ENCODE results near the gene ECSIT.
"Not testable (repeated sequence)": the region's sequence is repeated elsewhere in the genome, so short reads cannot be mapped to it uniquely, and the experiment has no call there.

The ECSIT gene, protein sequence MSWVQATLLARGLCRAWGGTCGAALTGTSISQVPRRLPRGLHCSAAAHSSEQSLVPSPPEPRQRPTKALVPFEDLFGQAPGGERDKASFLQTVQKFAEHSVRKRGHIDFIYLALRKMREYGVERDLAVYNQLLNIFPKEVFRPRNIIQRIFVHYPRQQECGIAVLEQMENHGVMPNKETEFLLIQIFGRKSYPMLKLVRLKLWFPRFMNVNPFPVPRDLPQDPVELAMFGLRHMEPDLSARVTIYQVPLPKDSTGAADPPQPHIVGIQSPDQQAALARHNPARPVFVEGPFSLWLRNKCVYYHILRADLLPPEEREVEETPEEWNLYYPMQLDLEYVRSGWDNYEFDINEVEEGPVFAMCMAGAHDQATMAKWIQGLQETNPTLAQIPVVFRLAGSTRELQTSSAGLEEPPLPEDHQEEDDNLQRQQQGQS

DNA sequence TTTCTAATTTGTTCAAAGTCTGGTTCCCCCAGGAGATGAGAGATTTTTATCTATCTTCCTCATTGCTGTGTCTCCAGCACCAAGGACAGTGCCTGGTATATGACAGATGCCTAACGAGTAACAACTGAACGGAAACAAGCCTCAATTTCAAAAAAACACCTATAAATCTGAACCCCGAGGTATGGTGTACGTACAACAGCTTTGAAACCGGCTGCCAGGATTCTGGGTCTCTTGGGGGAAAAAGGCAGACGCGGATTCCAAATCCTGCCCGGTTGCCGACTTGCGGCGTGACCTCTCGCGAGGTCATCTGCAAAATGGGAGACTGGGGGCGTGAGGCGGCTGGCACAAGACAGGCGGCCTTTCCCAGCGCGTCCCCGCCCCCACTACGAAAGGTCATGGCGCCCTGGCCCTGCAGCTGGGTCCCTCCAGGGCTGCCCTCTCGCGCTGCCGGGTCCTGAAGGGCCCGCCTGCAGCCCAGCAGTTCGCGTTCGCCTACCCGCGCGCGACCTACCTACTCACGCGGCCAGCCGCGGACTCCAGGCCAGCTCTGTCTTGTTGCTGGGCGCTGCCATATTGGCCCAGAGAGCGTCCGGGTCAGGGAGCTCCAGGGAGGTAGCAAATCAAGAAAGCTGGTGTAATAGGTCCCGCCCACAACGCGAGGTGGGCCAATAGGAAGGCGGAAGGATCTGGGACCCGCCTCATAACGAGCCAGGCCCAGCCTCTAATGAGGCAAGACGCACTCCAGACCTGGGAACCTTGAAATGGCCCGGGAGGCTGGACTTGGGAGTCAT is at the start of gene ECSIT:
ECSIT (minus strand) TSS at position 584 of the 791 bp plus-strand sequence. CDS start 9,964 bp downstream, outside the sequence.
- DNase-seq, result peak; percentile 96

DNA sequence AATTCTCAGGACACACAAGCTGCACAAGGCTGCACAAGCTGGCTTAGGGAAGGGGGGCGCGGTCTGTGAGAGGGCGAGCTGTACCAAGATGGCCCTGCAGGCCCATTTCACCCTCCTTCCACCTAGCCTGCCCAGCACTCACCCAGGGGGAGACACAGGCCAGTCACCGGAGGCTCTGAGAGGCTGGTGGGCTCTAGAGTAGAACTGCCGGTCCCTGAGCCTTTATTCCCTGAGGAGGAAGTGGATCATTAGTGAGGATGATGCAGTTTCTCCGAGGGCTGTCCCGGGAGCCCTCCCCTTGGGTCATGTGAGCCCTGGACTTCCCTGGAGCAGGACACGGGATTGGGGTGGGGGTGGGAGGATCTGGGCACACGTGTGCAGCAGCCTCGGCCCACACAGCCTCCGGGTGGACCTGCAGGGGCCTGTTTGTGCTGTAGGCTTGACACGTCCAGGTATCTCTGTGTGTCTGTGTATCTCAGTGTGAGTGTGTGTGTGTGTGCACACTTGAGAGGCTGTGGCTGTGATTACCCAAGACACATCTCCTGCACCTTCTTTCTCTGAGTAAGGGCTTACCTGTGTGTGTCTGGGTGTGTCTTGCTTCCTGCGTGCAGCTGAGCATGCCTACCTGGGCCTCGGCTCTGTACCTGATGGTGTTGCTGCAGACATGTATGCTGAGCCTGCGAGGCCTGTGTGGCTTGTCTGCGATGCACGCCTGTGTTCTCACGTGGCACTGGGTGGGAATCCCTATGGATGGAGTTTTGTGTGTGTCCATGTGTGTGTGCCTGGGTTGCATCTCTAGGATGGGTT is 48.7 kb upstream of the ECSIT start, which contains the start of gene ACP5:
ACP5 (minus strand) TSS at position 195 of the 807 bp plus-strand sequence. CDS start 328 bp downstream, outside the sequence.
- DNase-seq, result no peak

DNA sequence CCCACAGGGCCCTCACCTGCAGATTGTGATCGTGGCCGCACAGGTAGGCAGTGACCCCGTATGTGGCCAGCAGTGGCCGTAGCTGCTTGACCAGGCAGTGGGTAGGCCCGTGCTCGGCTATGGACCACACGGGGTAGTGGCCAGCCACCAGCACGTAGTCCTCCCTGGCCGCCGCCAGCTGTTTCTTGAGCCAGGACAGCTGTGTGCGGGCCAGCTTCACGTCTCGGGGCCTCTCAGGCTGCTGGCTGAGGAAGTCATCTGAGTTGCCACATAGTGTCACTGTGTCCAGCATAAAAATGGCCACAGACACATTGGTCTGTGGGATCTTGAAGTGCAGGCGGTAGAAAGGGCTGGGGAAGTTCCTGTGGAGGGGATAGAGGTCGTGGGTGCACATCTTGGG is 47.3 kb upstream of the ECSIT start:
- DNase-seq, result no peak

DNA sequence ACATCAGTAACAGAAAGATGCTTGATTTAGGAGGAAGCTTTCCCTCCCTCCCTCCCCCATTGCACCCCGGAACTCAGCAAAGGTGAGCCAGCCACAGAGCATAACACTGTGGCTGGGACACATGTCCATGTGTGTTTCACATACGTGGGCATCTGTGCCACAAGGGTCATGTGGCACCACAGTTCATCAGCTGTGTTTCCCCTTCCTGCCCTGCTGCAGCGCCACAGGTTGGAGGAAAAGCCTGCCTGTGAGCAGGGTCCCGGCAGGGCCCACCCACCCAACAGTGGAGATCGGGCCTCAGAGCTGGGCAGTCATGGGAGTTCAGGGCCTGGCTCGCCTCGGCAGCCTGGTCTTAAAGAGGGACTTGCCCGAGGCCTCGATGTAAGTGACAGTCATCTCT is 45.8 kb upstream of the ECSIT start:
- DNase-seq, result no peak

DNA sequence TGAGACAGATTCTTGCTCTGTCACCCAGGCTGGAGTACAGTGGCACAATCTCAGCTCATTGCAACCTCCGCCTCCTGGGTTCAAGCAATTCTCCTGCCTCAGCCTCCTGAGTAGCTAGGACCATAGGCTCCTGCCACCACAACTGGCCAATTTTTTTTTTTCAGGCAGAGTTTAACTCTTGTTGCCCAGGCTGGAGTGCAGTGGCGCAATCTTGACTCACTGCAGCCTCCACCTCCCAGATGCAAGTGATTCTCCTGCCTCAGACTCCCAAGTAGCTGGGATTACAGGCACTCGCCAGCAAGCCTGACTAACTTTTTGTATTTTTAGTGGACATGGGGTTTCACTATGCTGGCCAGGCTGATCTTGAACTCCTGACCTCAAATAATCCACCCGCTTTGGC is 44.8 kb upstream of the ECSIT start:
- DNase-seq, result not testable (repeated sequence)

DNA sequence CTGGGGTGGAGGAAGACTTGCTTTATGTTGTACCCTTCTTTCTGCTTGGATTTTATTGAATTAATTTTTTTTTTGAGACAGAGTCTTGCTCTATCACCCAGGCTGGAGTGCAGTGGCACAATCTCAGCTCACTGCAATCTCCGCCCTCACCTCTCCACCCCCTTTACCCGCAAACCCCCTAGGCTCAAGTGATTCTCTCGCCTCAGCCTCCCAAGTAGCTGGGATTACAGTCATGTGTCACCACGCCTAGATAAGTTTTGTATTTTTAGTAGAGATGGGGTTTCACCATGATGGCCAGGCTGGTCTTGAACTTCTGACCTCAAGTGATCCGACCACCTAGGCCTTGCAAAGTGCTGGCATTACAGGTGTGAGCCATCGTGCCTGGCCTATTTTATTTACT is 44.4 kb upstream of the ECSIT start:
- not testable (repeated sequence) for DNase-seq

DNA sequence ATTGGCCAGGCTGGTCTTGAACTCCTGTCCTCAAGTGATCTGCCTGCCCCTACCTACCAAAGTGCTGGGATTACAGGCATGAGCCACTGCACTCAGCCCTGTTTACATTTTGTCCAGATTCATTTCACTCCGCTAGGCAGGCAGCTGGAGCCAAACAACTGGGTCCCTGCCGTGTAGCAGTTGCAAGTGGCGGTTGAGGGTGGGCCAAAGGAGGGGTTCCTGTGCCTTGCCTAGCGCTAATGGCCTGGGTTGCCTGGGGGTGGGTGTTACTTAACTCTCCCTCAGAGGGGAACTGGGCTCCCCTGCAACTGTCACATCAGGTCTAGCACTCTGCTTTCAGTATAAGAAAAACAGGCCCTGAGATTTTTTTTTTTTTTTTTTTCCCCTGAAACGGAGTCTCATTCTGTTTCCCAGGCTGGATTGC is 41.1 kb upstream of the ECSIT start:
- DNase-seq, result no peak

DNA sequence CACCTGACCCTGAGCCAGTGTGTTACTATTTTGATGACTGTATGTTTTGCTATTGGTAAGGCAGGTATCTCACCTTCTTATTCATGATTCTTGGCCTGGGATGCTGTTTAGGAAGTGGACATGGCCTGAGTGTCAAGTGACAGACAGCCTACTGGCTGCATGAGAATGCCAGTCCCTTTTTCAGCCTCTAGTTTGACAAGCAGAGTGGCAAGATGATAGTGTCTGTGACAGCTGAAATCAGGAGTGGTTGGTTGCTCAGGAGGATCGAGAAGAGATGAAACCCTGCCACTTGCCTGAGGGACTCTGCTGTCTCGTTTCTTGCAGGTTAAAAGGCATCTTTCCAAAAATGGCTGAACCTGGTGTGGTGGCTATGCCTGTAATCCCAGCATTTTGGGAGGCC is 37.2 kb upstream of the ECSIT start:
- DNase-seq, result no peak

DNA sequence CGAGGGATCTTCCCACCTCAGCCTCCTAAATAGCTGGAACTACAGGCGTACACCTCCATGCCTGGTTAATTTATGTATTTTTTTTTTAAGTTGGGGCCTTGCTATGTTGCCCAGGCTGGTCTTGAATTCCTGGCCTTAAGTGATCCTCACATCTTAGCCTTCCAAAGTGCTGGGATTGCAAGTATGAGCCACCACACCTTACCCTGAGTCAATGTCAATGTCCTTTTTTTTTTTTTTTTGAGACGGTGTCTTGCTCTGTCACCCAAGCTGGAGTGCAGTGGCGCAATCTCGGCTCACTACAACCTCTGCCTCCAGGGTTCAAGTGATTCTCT is 36.7 kb upstream of the ECSIT start:
- DNase-seq, result not testable (repeated sequence)

DNA sequence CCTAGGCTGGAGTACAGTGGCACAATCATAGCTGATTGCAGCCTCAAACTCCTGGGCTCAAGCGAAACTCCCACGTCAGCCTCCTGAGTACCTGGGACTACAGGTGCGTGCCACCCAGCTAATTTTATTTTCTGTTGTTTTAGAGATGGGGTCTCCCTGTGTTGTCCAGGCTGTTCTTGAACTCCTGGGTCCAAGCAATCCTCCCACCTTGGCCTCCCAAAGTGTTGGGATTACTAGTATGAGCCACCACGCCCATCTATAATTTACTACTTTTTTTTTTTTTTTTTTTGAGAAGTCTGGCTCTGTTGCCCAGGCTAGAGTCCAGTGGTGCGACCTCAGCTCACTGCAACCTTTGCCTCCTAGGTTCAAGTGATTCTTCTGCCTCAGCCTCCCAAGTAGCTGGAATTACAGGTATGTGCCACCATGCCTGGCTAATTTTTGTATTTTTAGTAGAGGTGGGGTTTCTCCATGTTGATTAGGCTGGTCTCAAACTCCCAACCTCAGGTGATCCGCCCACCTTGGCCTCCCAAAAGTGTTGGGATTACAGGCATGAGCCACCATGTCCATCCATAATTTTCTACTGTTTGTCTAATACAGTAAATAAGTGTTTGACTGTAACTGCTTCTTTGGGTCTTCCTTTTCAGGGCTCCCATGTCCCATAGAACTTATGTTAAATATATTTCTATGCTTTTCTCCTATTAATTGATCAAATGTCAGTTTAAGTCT is 35.3 kb upstream of the ECSIT start:
- DNase-seq, result not testable (repeated sequence)

DNA sequence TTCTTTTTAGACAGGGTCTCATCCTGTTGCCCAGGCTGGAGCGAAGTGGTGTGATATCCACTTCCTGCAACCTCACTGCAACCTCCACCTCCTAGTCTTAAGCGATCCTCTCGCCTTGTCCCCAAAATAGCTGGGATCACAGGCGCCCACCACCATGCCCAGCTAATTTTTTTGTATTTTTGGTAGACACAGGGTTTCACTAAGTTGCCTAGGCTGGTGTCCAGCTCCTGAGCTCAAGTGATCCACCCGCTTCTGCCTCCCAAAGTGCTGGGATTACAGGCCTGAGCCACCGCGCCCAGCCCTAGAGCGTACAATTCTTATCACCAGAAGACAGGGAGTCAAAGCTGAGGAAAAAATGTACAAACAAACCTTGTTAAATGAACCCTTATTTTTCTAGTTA is 34.6 kb upstream of the ECSIT start:
- no peak for DNase-seq

DNA sequence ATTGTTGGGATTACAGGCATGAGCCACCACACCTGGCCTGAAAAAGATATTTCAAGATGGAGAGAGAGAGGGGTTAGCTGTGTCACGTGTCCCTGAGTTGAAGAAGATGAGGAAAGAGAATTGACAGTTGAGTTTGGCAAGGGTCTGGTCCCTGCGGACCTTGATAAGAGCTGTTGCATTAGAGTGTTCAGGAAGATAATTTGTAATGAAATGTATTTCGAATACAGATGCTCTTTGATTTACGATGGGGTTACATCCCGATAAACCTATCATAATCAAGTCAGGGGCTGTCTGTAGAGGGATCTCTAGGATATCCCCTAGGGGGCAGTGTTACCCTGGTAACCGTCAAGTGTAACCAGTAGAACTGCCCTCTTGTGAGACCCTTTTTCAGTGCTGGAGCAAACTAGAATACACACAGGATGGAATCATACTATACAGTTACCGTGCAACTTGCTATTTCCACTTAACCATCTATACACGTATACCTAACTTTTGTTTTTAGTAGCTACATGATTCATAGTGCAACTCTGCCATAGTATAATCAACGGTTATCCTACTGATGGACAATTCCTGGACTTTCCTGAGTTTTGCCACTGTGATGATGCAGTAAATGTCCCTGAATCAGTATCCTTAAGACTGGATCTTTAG is 31.6 kb upstream of the ECSIT start:
- DNase-seq, result peak; percentile 70

DNA sequence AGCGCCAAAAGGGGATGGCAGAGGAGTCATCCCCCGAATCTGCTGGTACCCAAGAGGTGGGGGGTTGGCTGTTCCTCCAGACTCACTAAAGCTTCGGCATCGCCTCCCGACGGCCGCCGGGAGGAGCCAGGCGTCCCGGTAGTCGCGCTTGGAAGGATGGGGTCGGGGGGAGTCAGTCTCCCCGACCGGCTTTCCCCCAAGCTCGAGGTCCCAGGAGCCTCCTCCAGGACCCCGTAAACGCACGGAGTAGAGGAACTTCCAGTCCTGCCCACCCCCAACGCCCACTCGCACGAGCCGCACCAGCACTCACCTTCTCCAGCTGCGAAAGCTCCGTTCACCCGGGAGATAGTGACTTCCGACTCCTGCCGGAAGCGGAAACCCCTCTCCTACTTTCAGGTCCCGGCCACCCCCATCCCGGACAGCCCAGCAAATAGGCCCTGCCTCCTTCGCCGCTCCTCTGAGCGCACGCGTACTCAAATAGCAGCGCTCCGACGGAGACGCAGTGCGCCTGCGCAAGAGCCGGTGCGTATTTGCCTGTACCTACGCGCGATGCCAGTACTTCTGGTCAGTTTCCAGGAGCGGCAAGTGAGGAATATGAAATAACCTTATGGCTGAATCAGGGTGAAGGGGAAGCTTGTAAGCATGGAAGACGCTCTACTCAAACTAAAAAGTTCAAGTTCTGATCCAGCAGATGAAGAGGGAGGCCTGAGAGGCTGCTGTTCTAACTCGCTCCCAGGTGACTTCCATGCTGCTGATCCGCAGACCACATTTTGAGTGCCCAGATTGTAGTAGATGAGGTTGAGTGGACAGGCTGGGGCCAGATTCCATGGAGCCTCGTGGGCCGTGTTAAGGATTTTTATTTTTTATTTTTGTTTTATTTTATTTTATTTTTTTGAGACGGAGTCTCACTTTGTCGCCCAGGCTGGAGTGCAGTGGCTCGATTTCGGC is 30.2 kb upstream of the ECSIT start, which contains the start of gene ELOF1:
ELOF1 (minus strand) TSS at position 350 of the 948 bp plus-strand sequence. CDS start 4,883 bp downstream, outside the sequence.
- peak; percentile 99 for DNase-seq

DNA sequence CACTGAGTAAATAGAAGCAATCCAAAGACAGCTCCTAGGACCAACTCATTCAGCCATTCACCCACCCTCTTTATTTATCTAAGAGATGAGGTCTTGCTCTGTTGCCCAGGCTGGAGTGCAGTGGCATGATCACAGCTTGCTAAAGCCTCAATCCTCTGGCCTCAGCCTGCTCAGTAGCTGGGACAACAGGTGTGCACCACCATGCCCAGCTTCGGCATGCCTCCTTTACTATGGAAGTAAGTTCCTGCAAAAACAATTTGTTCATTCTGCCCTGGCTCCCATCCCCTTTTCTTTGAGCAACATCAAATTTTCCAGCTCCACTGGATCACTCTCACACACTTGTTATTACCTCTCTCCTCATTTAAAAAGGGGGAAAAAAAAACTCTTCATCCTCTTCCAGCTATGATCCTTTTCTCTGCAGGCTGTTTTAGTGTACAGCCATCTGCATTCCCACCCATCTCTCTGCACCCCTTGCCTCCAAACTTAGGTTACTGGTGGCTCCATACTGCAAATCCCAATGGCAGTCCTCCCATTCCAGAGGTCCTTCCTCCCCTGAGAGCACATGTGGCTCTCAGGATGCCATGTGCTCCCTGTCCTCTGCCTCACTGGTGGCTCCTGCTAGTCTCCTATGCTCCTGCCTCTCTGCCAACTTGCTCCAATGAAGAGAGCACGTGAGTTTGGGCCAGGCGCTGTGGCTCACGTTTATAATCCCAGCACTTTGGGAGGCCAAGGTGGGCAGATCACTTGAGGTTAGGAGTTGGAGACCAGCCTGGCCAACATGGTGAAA is 27.9 kb upstream of the ECSIT start:
- no peak for DNase-seq

DNA sequence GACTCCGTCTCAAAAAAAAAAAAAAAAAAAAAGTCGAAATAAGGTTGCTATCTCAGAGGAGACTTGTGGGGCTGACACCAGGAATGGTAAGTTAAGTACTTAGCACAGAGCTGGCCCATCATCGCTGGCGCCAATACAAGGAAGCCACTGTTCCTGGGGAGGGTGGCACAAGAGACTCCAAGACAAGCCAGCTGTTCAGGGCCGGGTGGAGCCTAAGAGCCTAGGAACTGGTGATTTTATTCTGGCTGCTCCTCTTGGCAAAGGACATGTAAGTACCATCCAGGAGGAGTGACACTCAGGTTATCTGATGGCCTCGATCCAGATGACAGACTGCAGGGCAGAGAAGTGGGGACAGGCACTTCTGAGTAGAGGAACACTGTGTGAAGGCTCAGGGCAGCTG is 26.3 kb upstream of the ECSIT start:
- no peak for DNase-seq

DNA sequence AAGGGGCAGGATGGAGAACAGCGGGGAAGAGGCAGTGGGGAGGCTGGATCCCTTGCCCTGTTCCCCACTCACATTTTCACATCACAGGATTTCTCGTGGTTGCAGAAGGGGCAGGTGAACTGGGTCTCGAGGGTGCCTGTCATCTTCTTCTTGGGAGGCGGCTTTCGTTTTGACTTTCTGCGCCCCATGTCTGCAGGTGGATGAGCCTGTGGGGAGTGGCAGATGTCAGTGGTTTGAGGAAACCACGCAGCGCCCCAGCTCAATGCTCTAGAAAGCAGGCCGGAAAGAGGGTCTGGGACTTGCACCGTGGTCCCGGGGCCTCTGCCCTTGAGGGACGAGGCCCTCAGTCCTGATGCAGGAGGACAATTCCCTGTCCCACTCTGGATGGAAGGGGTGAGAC is 25.2 kb upstream of the ECSIT start:
- DNase-seq, result no peak

DNA sequence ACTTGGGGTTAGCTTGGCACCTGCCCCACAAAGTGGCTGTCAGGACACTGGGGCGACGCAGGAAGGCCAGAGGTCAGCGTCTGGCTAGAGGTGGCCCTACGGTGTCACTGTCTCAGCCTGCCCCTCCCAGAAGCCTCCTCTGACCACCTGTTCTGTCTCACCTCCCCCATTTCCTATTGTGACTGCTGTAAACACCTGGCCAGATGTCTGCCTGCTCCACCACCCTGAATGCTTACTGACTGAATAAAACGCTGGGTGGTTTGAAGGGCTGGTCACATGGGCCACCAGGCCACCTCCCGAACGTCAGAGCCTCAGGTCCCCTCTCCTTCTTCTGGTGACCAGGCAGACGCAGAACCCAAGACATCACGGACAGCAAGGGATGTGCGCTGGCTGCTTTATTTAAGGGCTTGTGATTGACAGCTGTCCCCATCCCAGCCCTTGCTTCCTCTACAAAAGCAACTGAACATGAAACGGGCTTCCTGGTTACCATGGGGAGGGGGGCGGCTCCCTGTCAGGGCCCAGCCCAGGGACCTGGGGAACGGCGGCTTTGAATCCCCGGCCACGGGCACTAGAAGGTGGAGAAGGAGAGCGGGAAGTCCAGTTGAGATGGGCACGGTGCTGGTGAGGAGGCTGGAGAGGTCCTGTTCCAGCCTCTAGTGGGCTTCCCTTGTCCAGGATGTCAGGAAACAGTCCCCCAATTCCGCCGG is 23.9 kb upstream of the ECSIT start:
- no peak for DNase-seq

DNA sequence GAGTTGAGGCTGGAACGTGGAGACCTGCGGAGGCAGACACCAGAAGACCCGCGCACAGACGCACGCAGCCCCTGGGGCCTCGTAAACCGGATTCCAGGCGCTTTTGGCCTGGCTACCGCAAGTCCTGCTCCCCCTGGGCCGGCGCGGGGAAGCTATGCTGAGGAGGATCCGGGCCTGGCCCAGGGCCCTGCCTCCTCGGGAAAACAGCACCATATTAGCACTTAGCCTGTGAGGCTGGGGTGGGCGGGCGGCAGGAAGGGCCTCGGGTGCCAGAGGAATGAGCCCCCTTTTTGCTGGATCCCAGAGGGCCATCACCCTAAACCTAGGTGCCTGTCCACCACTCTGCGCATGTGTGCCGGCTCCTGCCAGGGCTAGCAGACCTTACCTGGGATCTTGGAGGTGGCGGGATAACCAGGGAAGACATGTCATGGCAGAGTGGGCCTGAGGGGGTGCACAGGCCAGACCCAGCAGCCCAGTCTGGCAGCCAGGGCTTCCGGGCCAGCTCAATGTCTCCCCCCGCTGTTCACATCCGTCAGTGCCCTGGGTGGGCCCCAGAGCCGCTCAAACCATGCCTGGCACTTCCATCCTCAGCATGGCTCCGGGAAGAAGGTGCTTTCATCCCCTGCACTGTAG is 22.8 kb upstream of the ECSIT start:
- DNase-seq, result no peak

DNA sequence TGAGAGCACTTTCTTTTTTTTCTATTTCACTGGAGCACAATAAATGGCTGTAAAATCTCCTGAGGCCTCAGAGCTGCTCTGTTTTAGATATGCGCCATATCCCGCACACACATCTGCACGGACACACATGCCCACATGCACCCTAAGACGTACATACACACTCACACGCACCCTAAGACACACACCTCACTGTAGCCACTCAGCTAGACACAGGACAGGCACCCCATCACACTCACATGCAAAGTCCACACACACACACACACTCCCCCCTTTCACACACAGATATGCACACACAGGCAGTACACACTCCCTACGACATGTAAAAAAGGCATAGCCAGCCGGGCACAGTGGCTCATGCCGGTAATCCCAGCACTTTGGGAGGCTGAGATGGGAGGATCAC is 21.3 kb upstream of the ECSIT start:
- DNase-seq, result no peak

Measured in stimulated activated CD4-positive, alpha-beta T cell treated with anti-CD3 and anti-CD28 coated beads, Interleukin-15, amount 100 ng/mL, for 24 hours (primary cell).